Right lobe of liver (tissue), 4 donors: ENCODE data around the gene SGO2.

ENCODE experiments used
- CTCF ChIP-seq, 4 donors: fragments of 200-600 bp in 3 of 4; fragments of 450-650 bp in 1 of 4; IDR thresholded peaks; one replicate each; pipeline versions ENCODE4 v1.5.1 to v1.8.0; 2016 to 2022; ENCODE audit warnings: antibody characterized with exemption in 4 of 4, mild to moderate bottlenecking in 2 of 4
- POLR2A ChIP-seq: fragments of 450-650 bp; IDR thresholded peaks from one replicate; pipeline ENCODE4 v1.6.1; 2017; ENCODE audit warnings: antibody characterized with exemption, mild to moderate bottlenecking
- donor health status: DM: no; HTN: no; CAD: no.
- donor health status: DM: no; HTN: no; CAD: no.
- donor health status: DM: no; HTN: yes; CAD: no.

- TF ChIP-seq CTCF (IDR thresholded peaks at IDR 0.05) (no peak), POLR2A (no peak)
These were observed 12.1 kb downstream of the SGO2 start for GRCh38 chr2:200538139-200538538.
